NCI-H345 (cell line): Measurements from ENCODE around the gene PDCD2L.
"Not testable (repeated sequence)": the region's sequence is repeated elsewhere in the genome, so short reads cannot be mapped to it uniquely, and the experiment has no call there.

ENCODE experiments used
- DNase-seq: peaks from one replicate; lab custom pipeline; 2025; lab: John Stamatoyannopoulos, UW

Gene PDCD2L

GRCh38 chr19:34373601-34374288, 30.5 kb upstream of the PDCD2L start:
- no peak for DNase-seq

- no peak for DNase-seq
Observed at GRCh38 chr19:34375598-34375997, 28.6 kb upstream of the PDCD2L start.

GRCh38 chr19:34380639-34381241, 23.5 kb upstream of the PDCD2L start:
- no peak for DNase-seq

GRCh38 chr19:34381399-34382251, 22.6 kb upstream of the PDCD2L start:
- DNase-seq: no peak

GRCh38 chr19:34382471-34382870, 21.7 kb upstream of the PDCD2L start:
- DNase-seq: no peak

- no peak for DNase-seq
Observed at GRCh38 chr19:34383599-34383998, 20.6 kb upstream of the PDCD2L start.

GRCh38 chr19:34386645-34387445, 17.4 kb upstream of the PDCD2L start:
- no peak for DNase-seq

- DNase-seq: no peak
Observed at GRCh38 chr19:34387446-34387810, 16.8 kb upstream of the PDCD2L start.

- not testable (repeated sequence) for DNase-seq
Observed at GRCh38 chr19:34388745-34389144, 15.5 kb upstream of the PDCD2L start.

GRCh38 chr19:34391813-34392212, 12.4 kb upstream of the PDCD2L start:
- DNase-seq: no peak

GRCh38 chr19:34393031-34393430, 11.2 kb upstream of the PDCD2L start:
- no peak for DNase-seq

GRCh38 chr19:34393629-34394028, 10.6 kb upstream of the PDCD2L start:
- DNase-seq: no peak

- no peak for DNase-seq
Observed at GRCh38 chr19:34397853-34398252, 6.3 kb upstream of the PDCD2L start.

- DNase-seq: no peak
Observed at GRCh38 chr19:34399886-34400285, 4.3 kb upstream of the PDCD2L start.

GRCh38 chr19:34400844-34401243, 3.4 kb upstream of the PDCD2L start:
- not testable (repeated sequence) for DNase-seq

GRCh38 chr19:34402074-34402600, 2.1 kb upstream of the PDCD2L start:
- DNase-seq: peak; percentile 61

- DNase-seq: no peak
Observed at GRCh38 chr19:34403784-34404108, 453 bp upstream of the PDCD2L start.

- no peak for DNase-seq
Observed at GRCh38 chr19:34405892-34406660, 1.9 kb downstream of the PDCD2L start.

GRCh38 chr19:34408411-34408810, 4.2 kb downstream of the PDCD2L start:
- no peak for DNase-seq

GRCh38 chr19:34409189-34410164, 5.3 kb downstream of the PDCD2L start:
- no peak for DNase-seq
